Measurements from ENCODE around the gene UNC13C. TPM values are rescaled to one million over a fixed set of nuclear protein-coding genes. Genes with fewer than 3 reads are reported as not detected.

Gene UNC13C
- total RNA-seq, 1 donor from 2014 or later, result 18.8 TPM

- DNase-seq (ENCODE audit: low spot score in 2 of 2), result no peak
- FAIRE-seq, result no peak
These were observed 123.5 kb downstream of the UNC13C start for GRCh38 chr15:54101664-54102270.

- no peak for FAIRE-seq
- no peak for DNase-seq (ENCODE audit: low spot score in 2 of 2)
These were observed 124.5 kb downstream of the UNC13C start for GRCh38 chr15:54102704-54103103.

- FAIRE-seq (no peak), DNase-seq (ENCODE audit: low spot score in 2 of 2) (no peak)
These were observed 130.8 kb downstream of the UNC13C start for GRCh38 chr15:54109014-54109413.

GRCh38 chr15:54119051-54119450 lies 140.8 kb downstream of the UNC13C start:
- DNase-seq (ENCODE audit: low spot score in 2 of 2) (no peak), FAIRE-seq (no peak)

GRCh38 chr15:54120949-54121463 lies 142.8 kb downstream of the UNC13C start:
- no peak for DNase-seq (ENCODE audit: low spot score in 2 of 2)

GRCh38 chr15:54127574-54127973 lies 149.3 kb downstream of the UNC13C start:
- no peak for DNase-seq (ENCODE audit: low spot score in 2 of 2)
- FAIRE-seq, result no peak

More at GRCh38 chr15:54120949-54121463, 142.8 kb downstream of the UNC13C start:
- FAIRE-seq, result no peak

GRCh38 chr15:54131410-54131809 lies 153.2 kb downstream of the UNC13C start:
- FAIRE-seq (no peak), DNase-seq (ENCODE audit: low spot score in 2 of 2) (no peak)

- FAIRE-seq (no peak), DNase-seq (ENCODE audit: low spot score in 2 of 2) (no peak)
These were observed 170.9 kb downstream of the UNC13C start for GRCh38 chr15:54149115-54149531.

GRCh38 chr15:54150255-54150654 lies 172.0 kb downstream of the UNC13C start:
- no peak for DNase-seq (ENCODE audit: low spot score in 2 of 2)
- no peak for FAIRE-seq

- DNase-seq (ENCODE audit: low spot score in 2 of 2), result no peak
- no peak for FAIRE-seq
These were observed 180.8 kb downstream of the UNC13C start for GRCh38 chr15:54159012-54159411.

- no peak for DNase-seq (ENCODE audit: low spot score in 2 of 2)
- no peak for FAIRE-seq
These were observed 209.1 kb downstream of the UNC13C start for GRCh38 chr15:54187325-54187724.

- DNase-seq (ENCODE audit: low spot score in 2 of 2), result no peak
- FAIRE-seq, result no peak
These were observed 219.8 kb downstream of the UNC13C start for GRCh38 chr15:54197995-54198394.

- FAIRE-seq, result no peak
- no peak for DNase-seq (ENCODE audit: low spot score in 2 of 2)
These were observed 228.5 kb downstream of the UNC13C start for GRCh38 chr15:54206586-54207321.

GRCh38 chr15:54208786-54209185 lies 230.5 kb downstream of the UNC13C start:
- no peak for DNase-seq (ENCODE audit: low spot score in 2 of 2)
- FAIRE-seq, result no peak

GRCh38 chr15:54212635-54213034 lies 234.4 kb downstream of the UNC13C start:
- no peak for DNase-seq (ENCODE audit: low spot score in 2 of 2)
- FAIRE-seq, result no peak

- DNase-seq (ENCODE audit: low spot score in 2 of 2) (no peak), FAIRE-seq (no peak)
These were observed 248.2 kb downstream of the UNC13C start for GRCh38 chr15:54226455-54226854.

GRCh38 chr15:54227569-54227968 lies 249.3 kb downstream of the UNC13C start:
- FAIRE-seq (no peak), DNase-seq (ENCODE audit: low spot score in 2 of 2) (no peak)

GRCh38 chr15:54250326-54250725 lies 272.1 kb downstream of the UNC13C start:
- FAIRE-seq (no peak), DNase-seq (ENCODE audit: low spot score in 2 of 2) (no peak)

- FAIRE-seq (no peak), DNase-seq (ENCODE audit: low spot score in 2 of 2) (no peak)
These were observed 277.9 kb downstream of the UNC13C start for GRCh38 chr15:54256190-54256589.

GRCh38 chr15:54273928-54274327 lies 295.7 kb downstream of the UNC13C start:
- FAIRE-seq (no peak), DNase-seq (ENCODE audit: low spot score in 2 of 2) (no peak)

- FAIRE-seq (no peak), DNase-seq (ENCODE audit: low spot score in 2 of 2) (no peak)
These were observed 299.6 kb downstream of the UNC13C start for GRCh38 chr15:54277834-54278233.

- FAIRE-seq (no peak), DNase-seq (ENCODE audit: low spot score in 2 of 2) (no peak)
These were observed 302.5 kb downstream of the UNC13C start for GRCh38 chr15:54280726-54281125.

Data from frontal cortex (tissue), 4 donors.